ENCODE results near the gene TARBP2.

Gene TARBP2

GRCh38 chr12:53481939-53482586, 19.0 kb upstream of the TARBP2 start:
- DNase-seq (ENCODE audit: low read depth) = peak; percentile 54
- TF ChIP-seq, protein P1, sequence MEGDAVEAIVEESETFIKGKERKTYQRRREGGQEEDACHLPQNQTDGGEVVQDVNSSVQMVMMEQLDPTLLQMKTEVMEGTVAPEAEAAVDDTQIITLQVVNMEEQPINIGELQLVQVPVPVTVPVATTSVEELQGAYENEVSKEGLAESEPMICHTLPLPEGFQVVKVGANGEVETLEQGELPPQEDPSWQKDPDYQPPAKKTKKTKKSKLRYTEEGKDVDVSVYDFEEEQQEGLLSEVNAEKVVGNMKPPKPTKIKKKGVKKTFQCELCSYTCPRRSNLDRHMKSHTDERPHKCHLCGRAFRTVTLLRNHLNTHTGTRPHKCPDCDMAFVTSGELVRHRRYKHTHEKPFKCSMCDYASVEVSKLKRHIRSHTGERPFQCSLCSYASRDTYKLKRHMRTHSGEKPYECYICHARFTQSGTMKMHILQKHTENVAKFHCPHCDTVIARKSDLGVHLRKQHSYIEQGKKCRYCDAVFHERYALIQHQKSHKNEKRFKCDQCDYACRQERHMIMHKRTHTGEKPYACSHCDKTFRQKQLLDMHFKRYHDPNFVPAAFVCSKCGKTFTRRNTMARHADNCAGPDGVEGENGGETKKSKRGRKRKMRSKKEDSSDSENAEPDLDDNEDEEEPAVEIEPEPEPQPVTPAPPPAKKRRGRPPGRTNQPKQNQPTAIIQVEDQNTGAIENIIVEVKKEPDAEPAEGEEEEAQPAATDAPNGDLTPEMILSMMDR (IDR thresholded peaks at IDR 0.05; ENCODE audit: insufficient read depth, low read depth, low read length, missing control alignments) = peak; percentile 18

GRCh38 chr12:53482626-53483168, 18.4 kb upstream of the TARBP2 start:
- H3K4me3 ChIP-seq (ENCODE audit: low read depth, low read length) = no peak overlapping the region
- no peak for DNase-seq (ENCODE audit: low read depth)
- TF ChIP-seq, protein P1 (IDR thresholded peaks at IDR 0.05; ENCODE audit: insufficient read depth, low read depth, low read length, missing control alignments) = no peak

More at GRCh38 chr12:53481939-53482586, 19.0 kb upstream of the TARBP2 start:
- H3K4me3 ChIP-seq (ENCODE audit: low read depth, low read length) = no peak overlapping the region

DNA sequence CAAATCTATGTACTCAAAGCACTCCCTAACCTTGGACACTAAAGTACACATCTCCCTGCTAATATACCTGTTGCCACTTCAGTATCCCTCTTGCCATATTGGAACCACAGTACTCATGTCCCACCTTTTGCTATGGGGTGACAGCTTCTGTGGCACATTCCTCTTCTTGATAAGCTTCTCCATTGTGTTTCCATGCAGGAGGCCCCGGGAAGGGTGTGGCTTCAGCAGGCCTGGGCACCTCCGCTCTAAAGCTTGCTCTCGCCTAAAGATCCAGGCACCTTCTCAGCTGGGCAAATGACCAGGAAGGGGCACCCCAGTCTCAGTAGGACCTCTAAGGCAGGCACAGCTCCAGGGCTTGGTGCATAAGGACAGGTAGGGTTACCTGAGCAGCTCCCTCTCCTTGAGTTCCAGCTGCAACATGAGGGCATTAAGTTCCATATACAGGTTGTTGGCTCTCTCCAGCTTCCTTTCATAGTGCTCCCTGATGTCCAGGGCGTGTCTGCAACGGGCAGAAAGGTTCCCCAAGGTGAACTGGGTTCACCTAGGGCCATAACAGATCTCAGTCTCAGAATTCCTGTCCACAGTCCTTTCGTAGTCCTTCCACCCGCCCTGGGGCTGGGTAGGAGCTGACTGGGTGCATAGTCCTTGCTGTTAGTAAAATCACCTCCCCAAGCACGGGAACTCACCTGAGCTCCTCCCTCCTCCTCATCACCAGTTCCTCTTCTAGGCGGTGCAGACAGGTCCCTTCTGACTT, 17.7 kb upstream of the TARBP2 start:
- DNase-seq (ENCODE audit: low read depth) = peak; percentile 33

GRCh38 chr12:53483979-53484377, 17.1 kb upstream of the TARBP2 start:
- no peak overlapping the region for H3K4me3 ChIP-seq (ENCODE audit: low read depth, low read length)
- DNase-seq (ENCODE audit: low read depth) = peak; percentile 26
- TF ChIP-seq, protein P1 (IDR thresholded peaks at IDR 0.05; ENCODE audit: insufficient read depth, low read depth, low read length, missing control alignments) = no peak

More for the DNA sequence above, 17.7 kb upstream of the TARBP2 start:
- H3K4me3 ChIP-seq (ENCODE audit: low read depth, low read length) = no peak overlapping the region
- TF ChIP-seq, protein P1 (IDR thresholded peaks at IDR 0.05; ENCODE audit: insufficient read depth, low read depth, low read length, missing control alignments) = no peak

DNA sequence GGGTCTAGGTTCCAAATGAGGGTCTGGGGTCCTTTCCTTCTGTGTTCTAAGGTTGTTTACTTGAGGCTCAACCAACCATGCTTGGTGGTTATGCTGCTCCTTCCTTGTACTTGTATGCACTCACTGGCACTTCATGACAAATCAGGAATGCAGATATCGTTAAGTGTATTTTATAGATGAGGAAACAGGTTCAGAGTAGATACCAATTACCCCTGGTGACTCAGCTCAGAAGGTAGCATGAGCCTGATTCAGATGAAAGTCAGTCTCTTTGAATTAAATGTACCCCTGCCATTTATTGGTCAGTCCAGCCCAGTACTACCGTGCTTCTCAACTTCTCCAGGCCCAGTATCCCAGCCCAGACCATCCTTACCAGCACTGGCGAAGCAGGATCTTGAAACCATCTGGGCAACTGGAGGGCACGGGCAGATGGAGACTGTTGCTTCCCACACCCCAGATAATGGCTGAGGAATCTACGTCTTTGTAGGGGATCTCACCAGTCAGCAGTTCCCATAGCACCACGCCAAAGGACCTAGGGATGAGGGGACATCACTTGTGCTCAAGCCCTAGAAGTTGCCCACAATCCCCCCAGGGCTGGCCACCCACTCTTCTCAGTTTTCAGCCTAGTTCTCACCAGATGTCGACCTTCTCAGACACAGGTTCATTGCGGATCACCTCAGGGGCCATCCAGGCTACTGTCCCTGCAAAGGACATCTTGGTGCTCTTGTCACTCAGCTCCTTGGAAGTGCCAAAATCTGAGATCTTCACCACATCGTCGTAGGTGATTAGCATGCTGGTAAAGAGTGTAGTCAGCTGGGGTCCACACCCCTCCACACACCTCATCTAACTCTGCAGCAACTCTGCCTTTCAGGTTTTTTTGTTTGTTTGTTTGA, 16.2 kb upstream of the TARBP2 start:
- TF ChIP-seq, protein P1 (IDR thresholded peaks at IDR 0.05; ENCODE audit: insufficient read depth, low read depth, low read length, missing control alignments) = no peak
- no peak for DNase-seq (ENCODE audit: low read depth)
- H3K4me3 ChIP-seq (ENCODE audit: low read depth, low read length) = no peak overlapping the region

- no peak for DNase-seq (ENCODE audit: low read depth)
- H3K4me3 ChIP-seq (ENCODE audit: low read depth, low read length) = no peak overlapping the region
- TF ChIP-seq, protein P1 (IDR thresholded peaks at IDR 0.05; ENCODE audit: insufficient read depth, low read depth, low read length, missing control alignments) = no peak
Measured at GRCh38 chr12:53485955-53486735, 14.9 kb upstream of the TARBP2 start.

All from GM12865 (cell line).